NCI-H446 (cell line): Measurements from ENCODE around the gene FKRP.
"Not testable (repeated sequence)": the region's sequence is repeated elsewhere in the genome, so short reads cannot be mapped to it uniquely, and the experiment has no call there.

Experiments
- DNase-seq, 2 experiments: peaks; one replicate each; lab custom pipeline; 2025; lab: John Stamatoyannopoulos, UW

The FKRP gene

DNA sequence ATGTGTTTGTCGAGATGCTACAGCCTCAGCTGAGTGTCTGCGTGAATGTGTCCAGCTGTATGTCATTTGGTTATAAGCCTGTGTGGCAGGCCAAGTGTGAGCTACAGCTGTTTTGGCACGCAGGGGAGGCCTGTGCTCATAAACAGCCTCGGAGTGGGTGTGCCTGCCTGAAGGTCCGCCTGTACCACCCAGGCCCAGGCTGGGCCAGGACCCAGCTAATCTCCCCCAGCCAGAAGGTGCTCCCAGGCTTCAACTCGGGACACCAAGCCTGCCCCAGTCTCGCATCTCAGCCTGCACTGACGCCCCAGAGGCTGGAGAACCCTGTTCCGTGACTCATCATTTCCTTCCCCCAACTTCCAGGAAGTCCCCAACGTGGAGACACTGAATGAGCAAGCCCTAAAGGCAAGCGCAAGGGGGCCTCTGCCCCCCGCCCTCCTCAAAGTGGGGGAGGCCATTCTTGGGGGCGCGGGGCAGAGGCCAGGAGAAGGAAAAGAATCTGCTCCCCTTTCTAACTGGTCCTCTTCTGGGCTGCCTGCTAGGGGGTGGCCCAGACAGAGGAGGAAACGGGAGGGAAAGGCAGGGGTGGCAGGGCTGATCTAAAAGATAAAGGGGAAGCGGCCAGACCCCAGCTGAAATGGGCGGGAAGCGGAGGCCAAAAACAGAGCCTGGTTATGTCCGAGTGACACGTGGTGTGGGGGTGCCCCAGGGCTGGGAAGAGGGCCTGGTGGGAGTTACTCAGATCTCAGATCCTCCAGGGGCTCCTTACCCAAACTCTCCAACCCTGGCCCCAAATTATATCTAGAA is 40.6 kb downstream of the FKRP start:
- DNase-seq = peak; percentile 64 to 66

DNA sequence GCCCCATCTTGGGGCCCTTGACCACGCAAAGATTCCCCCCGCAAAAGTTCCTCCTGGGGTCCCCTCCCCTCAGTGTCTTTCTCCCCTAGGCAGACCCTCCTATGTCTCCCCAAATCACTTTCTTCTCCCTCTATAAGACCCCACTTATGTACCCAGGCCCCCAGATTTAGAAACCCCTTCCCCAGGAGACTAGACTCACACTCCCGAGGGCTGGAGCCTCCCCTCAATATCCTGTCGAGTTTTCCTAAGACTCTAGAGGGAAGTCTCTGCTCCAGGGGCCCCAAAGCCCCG is 41.1 kb downstream of the FKRP start:
- DNase-seq = no peak

DNA sequence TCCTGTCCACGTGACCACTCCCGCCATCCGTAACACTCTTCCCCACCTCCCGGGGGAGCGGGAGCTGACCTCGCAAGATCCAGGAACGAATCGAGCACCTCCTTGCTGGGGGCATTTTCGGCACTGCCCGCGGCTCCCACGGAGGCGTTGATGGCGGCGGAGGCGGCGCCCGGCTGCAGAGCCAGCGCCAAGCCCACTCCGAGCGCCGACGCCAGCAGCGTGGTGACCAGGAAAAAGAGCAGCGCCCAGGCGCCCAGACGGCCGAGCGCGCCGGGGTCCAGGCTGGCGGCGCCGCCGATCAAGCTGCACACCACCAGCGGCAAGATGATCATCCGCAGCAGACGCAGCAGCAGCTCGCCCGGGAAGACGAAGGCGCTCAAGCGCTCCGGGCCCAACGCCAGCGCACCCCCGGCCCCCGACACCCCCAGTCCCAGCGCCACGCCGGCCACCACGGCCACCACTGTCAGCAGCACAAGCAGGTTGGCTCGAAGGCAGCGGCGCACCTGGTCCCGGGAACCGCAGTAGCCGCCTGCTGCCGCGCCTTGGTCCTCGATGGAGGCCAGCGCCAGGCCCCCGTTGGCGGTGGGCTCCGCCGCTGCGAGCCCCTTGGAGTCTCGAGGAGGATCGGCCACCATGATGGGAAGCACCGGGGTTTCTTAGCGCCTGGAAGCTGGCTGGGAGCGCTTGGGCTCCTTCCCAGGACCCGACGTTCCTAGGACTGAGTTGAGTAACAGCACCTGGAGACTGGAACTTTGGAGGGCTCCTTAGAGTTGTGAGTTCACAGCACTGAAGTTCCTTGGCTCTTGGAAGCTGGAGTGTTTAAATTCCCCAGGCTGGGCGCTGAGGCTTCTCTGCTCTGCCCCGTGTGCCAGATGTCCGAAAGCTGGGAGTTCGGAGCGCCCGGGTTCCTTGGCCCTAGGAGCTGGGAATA is 41.7 kb downstream of the FKRP start:
- DNase-seq = peak in 1 of 2 experiments; percentile 57

DNA sequence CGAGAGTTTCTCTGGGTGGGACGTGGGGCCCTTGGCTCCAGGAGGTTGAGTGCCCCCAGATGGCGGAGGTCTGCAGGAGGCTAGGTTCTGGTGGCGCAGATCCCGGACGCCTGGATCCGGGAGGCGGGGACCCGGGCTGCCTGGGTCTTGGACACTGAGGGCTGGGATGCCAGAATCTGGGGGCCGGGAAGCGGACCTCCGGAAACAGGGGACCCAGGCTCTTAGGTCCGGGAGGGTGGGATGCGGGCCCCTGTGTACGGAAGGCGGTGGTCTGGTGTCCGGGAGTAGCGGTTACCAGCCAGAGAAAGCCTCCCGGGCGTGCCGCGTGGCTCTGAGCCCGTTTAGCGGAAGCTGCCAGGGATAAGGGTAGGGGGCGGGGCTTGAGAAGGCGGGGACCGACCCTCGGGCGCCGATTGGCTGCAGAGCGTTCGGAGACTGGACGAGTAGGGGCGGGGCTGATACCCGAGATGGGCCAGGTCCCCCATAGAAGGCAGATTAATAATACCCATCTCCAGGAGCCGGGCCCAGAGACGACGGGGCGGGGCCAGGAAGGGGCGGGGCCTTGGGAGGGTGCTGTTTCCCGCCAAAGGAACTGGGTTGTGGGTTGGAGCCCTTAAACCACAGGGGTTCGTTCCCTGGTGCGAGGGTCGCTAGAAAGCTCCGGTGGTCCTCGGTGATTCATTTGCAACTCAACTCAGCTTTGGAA is 42.6 kb downstream of the FKRP start, which contains the start of gene SLC1A5:
SLC1A5 (minus strand) TSS at position 333 of the 706 bp plus-strand sequence. CDS start 629 bp downstream, outside the sequence.
- peak; percentile 95 to 99 for DNase-seq

DNA sequence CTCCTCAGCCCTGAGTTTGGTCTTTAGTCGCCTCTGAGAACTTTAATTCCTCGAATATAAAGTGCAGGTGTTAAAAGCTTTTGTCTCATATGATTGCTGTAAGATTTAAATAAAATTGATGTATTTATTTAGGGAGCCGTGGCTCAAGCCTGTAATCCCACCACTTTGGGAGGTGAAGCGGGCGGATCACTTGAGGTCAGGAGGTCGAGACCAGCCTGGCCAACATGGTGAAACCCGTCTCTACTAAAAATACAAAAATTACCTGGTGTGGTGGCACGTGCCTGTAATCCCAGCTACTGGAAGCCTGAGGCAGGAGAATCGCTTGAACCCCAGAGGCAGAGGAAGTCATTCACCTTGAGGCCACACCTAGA is 43.1 kb downstream of the FKRP start:
- DNase-seq = no peak

DNA sequence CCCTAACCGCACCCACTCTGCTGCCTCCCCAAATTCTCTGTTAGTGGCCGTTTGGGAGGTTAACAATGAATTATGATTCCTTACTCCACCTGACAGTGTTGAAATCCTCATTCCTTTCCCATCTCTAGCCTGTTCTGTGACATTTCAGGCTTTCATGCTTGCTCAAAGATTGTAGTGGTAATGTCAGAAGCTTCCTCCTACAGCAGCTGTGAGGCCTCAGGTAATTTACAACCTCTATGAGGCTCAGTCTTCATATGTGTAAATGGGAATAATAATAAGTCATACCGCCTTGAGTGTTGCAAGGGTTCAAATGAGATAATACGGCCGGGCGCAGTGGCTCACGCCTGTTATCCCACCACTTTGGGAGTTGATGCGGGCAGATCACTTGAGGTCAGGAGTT is 43.5 kb downstream of the FKRP start:
- DNase-seq = no peak

DNA sequence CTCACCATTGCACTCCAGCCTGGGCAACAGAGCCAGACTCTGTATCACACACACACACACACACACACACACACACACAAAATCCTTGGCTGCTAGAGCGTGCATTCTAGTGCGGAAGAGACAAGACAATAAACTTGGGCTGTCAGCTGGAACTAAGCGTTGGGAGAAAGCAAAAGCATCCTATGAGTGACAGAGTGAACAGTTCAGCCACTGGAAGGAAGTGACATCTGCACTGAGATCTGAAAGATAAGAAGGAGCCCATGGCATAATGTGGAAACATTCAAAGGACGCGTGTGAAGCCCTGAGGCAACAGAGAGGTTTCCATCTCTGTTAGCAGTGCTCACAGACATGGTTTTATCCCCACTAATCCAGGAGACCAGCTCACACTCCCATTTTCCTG is 46.1 kb downstream of the FKRP start:
- DNase-seq = no peak

DNA sequence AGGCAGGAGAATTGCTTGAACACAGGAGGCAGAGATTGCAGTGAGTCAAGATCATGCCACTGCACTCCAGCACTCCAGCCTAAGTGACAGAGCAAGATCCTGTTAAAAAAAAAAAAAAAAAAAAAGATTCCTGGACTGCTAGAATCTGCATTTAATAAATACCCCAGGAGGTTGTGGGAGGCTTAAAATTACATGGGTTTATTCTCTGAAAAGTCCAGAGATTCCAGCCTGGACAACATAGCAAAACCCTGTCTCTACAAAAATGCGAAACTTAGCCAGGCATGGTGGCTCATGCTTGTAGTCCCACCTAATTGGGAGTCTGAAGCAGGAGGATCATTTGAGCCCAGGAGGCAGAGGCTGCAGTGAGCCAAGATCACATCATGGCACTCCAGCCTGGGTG is 52.0 kb downstream of the FKRP start:
- no peak for DNase-seq

DNA sequence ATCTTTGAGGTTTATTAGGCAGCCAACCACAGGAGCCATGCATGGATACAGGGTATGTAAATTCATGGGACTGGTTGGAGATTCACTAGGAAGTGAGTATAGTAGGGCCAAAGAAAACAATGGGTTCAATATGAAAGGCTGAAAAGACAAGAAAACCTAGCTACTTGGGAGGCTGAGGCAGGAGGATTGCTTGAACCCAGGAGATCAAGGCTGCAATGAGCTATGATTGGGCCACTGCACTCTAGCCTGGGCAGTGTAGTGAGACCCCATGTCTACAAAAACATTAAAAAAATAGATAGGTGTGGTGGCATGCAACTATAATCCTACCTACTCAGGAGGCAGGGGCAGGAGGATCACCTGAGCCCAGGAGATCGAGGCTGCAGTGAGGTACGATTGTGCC is 52.9 kb downstream of the FKRP start:
- DNase-seq = no peak

DNA sequence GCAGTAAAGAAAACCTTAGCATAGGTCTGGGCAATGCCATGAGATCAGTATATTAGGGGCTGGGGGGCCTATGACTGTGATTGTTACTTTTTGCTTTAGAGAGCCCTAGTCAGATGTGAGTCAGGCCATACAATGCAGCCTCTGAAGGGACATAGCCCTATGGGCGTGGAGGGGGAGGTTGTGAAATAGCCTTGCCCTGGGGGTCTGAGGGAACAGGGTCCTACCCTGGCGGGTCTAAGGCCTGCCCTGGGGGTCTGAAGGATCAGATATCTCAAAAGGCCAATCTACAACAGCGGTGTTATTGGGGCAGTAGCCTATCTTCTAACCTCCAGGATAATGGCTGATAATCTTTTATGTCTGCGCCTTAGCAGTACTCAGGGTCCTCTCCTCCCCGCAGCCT is 56.3 kb downstream of the FKRP start:
- DNase-seq = no peak

DNA sequence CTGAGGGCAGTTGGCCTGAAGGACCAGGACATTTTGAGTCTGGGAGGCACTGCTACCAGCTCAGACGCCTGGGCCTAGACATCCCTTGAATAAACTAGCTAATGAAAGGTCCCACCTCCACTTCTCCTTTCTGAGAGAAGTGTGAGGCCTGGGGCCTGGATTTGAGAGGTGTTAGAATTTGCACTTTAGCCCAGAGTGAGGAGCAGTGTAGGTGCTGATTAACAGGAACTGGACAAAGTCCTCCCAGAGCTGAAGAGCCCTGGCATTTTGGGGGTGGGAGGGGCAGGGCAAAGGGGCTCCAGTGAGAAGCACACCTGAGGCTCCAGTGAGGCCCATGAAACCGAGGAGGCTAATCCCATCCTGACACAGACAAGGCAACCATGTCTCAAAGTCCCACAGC is 57.7 kb downstream of the FKRP start:
- DNase-seq = no peak

DNA sequence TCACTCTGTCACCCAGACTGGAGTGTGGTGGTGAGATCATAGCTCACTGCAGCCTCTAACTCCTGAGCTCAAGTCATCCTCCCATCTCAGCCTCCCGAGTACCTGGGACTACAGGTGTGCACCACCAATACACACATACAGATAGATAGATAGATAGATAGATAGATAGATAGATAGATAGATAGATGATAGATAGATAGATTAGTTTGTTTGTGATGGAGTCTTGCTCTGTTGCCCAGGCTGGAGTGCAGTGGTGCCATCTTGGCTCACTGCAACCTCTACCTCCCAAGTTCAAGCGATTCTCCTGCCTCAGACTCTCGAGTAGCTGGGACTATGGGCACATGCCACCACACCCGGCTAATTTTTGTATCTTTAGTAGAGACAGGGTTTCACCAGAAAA is 58.6 kb downstream of the FKRP start:
- not testable (repeated sequence) for DNase-seq

DNA sequence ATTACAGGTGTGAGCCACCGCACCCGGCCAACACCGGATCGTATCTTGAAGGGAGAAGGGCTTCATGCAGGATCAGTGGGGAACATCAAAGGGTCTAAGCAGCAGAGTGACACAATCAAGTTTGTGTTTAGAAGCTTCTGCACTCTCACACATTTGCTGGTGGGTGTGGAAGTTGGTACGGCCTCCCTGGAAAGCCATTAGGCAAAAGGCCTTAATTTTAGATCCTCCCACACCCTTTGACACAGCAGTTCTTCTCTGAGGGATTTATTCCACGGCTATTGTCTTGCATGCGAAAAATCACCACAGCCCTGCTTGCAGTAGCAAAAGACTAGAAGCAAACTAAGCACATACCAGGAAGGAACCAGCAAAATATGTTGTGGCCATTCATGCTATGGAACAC is 60.8 kb downstream of the FKRP start:
- no peak for DNase-seq
